H9 (cell line): ENCODE data around the gene SLC35F6. TPM values are rescaled to one million over a fixed set of nuclear protein-coding genes. Genes with fewer than 3 reads are reported as not detected.
"Not testable (repeated sequence)": the region's sequence is repeated elsewhere in the genome, so short reads cannot be mapped to it uniquely, and the experiment has no call there.

Source experiments
- DNase-seq: peaks from one replicate; pipeline ENCODE4 v3.0.0-alpha.2; 2017
- H2AFZ ChIP-seq: one replicate; pipeline ENCODE4 v1.6.1; 2013; ENCODE audit warnings: mild to moderate bottlenecking, low read length, control low read depth, moderate library complexity
- H2AK5ac ChIP-seq: 2 replicates; pipeline ENCODE4 v1.6.1; 2013; ENCODE audit warnings: low read length, control low read depth, mixed read lengths; ENCODE audit not compliant: insufficient read length
- H2BK120ac ChIP-seq: one replicate; pipeline ENCODE4 v1.6.1; 2013; ENCODE audit warnings: low read depth, mild to moderate bottlenecking, low read length, control low read depth, inconsistent platforms; ENCODE audit not compliant: poor library complexity, severe bottlenecking
- H2BK12ac ChIP-seq: 2 replicates; pipeline ENCODE4 v1.6.1; 2013; ENCODE audit warnings: low read length, control low read depth, mixed read lengths, low read depth; ENCODE audit not compliant: insufficient read length
- H2BK15ac ChIP-seq: 2 replicates; pipeline ENCODE4 v1.6.1; 2013; ENCODE audit warnings: low read depth, low read length, control low read depth
- H2BK20ac ChIP-seq: one replicate; pipeline ENCODE4 v1.6.1; 2013; ENCODE audit warnings: low read depth, mild to moderate bottlenecking, low read length, control low read depth, inconsistent platforms; ENCODE audit not compliant: poor library complexity, severe bottlenecking
- H2BK5ac ChIP-seq: 2 replicates; pipeline ENCODE4 v1.6.1; 2013; ENCODE audit warnings: low read length, control low read depth, mixed read lengths; ENCODE audit not compliant: insufficient read length
- H3K14ac ChIP-seq: 2 replicates; pipeline ENCODE4 v1.6.1; 2013; ENCODE audit warnings: low read length, control low read depth; ENCODE audit not compliant: insufficient read depth
- H3K18ac ChIP-seq: 2 replicates; pipeline ENCODE4 v1.6.1; 2013; ENCODE audit warnings: low read depth, mild to moderate bottlenecking, mixed read lengths, low read length, control low read depth; ENCODE audit not compliant: insufficient read length
- H3K23ac ChIP-seq: 2 replicates; pipeline ENCODE4 v1.6.1; 2013; ENCODE audit warnings: low read length, control low read depth, mixed read lengths, low read depth; ENCODE audit not compliant: insufficient read length
- H3K23me2 ChIP-seq: 2 replicates; pipeline ENCODE4 v1.6.1; 2013; ENCODE audit warnings: low read depth, mild to moderate bottlenecking, mixed read lengths, low read length, control low read depth; ENCODE audit not compliant: insufficient read length, poor library complexity, severe bottlenecking
- H3K27ac ChIP-seq: 2 replicates; pipeline ENCODE4 v1.5.1; 2013; ENCODE audit warnings: low read length, control low read depth, mixed read lengths, low read depth; ENCODE audit not compliant: insufficient read length
- H3K27me3 ChIP-seq: 2 replicates; pipeline ENCODE4 v1.6.1; 2013; ENCODE audit warnings: low read length, control low read depth, inconsistent platforms; ENCODE audit not compliant: insufficient read depth
- H3K4ac ChIP-seq: 2 replicates; pipeline ENCODE4 v1.6.1; 2013; ENCODE audit warnings: low read depth, mild to moderate bottlenecking, control low read depth, inconsistent platforms, low read length, moderate library complexity
- H3K4me1 ChIP-seq: 2 replicates; pipeline ENCODE4 v1.6.1; 2013; ENCODE audit warnings: low read length, control low read depth, inconsistent platforms; ENCODE audit not compliant: insufficient read depth
- H3K4me2 ChIP-seq: 2 replicates; pipeline ENCODE4 v1.6.1; 2013; ENCODE audit warnings: low read length, control low read depth, mixed read lengths; ENCODE audit not compliant: insufficient read length, insufficient read depth
- H3K56ac ChIP-seq: 2 replicates; pipeline ENCODE4 v1.6.1; 2013; ENCODE audit warnings: low read depth, mild to moderate bottlenecking, mixed read lengths, low read length, control low read depth; ENCODE audit not compliant: insufficient read length
- H3K79me1 ChIP-seq: 2 replicates; pipeline ENCODE4 v1.6.1; 2013; ENCODE audit warnings: low read depth, mild to moderate bottlenecking, moderate library complexity, low read length, control low read depth, inconsistent platforms; ENCODE audit not compliant: insufficient read depth, poor library complexity, severe bottlenecking
- H3K79me2 ChIP-seq: 2 replicates; pipeline ENCODE4 v1.6.1; 2013; ENCODE audit warnings: low read length, control low read depth, inconsistent platforms; ENCODE audit not compliant: insufficient read depth
- H3K9ac ChIP-seq: 2 replicates; pipeline ENCODE4 v1.6.1; 2013; ENCODE audit warnings: low read length, control low read depth, mixed read lengths; ENCODE audit not compliant: insufficient read length; ENCODE audit errors: extremely low read depth
- H3K9me3 ChIP-seq: one replicate; pipeline ENCODE4 v1.6.1; 2013; ENCODE audit warnings: low read depth, low read length, inconsistent platforms; ENCODE audit not compliant: control insufficient read depth
- H3T11ph ChIP-seq: one replicate; pipeline ENCODE4 v1.6.1; 2013; ENCODE audit warnings: mild to moderate bottlenecking, low read length, control low read depth, inconsistent platforms
- H4K20me1 ChIP-seq: one replicate; pipeline ENCODE4 v1.6.1; 2013; ENCODE audit not compliant: control insufficient read depth, insufficient read length, insufficient read depth
- H4K5ac ChIP-seq: 2 replicates; pipeline ENCODE4 v1.6.1; 2013; ENCODE audit warnings: low read depth, mild to moderate bottlenecking, mixed read lengths, low read length, control low read depth; ENCODE audit not compliant: insufficient read length
- H4K8ac ChIP-seq: replicated peaks from 2 replicates; pipeline ENCODE4 v1.6.1; 2013; ENCODE audit warnings: low read length, control low read depth, mixed read lengths, low read depth; ENCODE audit not compliant: insufficient read length
- H4K91ac ChIP-seq: 2 replicates; pipeline ENCODE4 v1.6.1; 2013; ENCODE audit warnings: low read depth, mild to moderate bottlenecking, moderate library complexity, mixed read lengths, low read length, control low read depth; ENCODE audit not compliant: insufficient read length
- H3K27ac Mint-ChIP-seq, 3 experiments: 2 replicates in 2 of 3; 3 replicates in 1 of 3; pipeline ENCODE4 v1.8.0; 2020 to 2021; ENCODE audit warnings: mixed read lengths in 3 of 3, mild to moderate bottlenecking in 1 of 3, moderate library complexity in 1 of 3
- H3K27me3 Mint-ChIP-seq: 2 replicates; pipeline ENCODE4 v1.8.0; 2021; ENCODE audit warnings: low read depth, mild to moderate bottlenecking, moderate library complexity, mixed read lengths
- H3K36me3 Mint-ChIP-seq, 3 experiments: 2 replicates in 2 of 3; 3 replicates in 1 of 3; pipeline ENCODE4 v1.8.0; 2020 to 2021; ENCODE audit warnings: low read depth in 3 of 3, mixed read lengths in 3 of 3; ENCODE audit not compliant: insufficient read depth in 1 of 3
- H3K4me1 Mint-ChIP-seq, 2 experiments: 2 replicates each; pipeline ENCODE4 v1.8.0; 2020; ENCODE audit warnings: mixed read lengths in 2 of 2
- H3K4me3 Mint-ChIP-seq, 2 experiments: 2 replicates in 1 of 2; 3 replicates in 1 of 2; pipeline ENCODE4 v1.8.0; 2020 to 2021; ENCODE audit warnings: mild to moderate bottlenecking in 2 of 2, mixed read lengths in 2 of 2, moderate library complexity in 1 of 2
- H3K9me3 Mint-ChIP-seq, 2 experiments: 2 replicates in 1 of 2; 3 replicates in 1 of 2; pipeline ENCODE4 v1.8.0; 2020; ENCODE audit warnings: mild to moderate bottlenecking in 2 of 2, mixed read lengths in 2 of 2, moderate library complexity in 1 of 2
- WGBS: extraction: QIAGEN DNeasy Blood & Tissue Kit; methylation state at CpG from one replicate; pipeline ENCODE4 v1.1.7; 2013; ENCODE audit warnings: missing lambda C conversion rate, low lambda C conversion rate, mixed read lengths; ENCODE audit not compliant: insufficient read length; ENCODE audit errors: extremely low coverage; 5-methylcytosine and 5-hydroxymethylcytosine counted together
- total RNA-seq: library from RNA; stranded (reverse); gene quantifications from 2 replicates; pipeline ENCODE4 v1.2.1, GENCODE V29; 2021
- TF ChIP-seq, protein P1 (sequence below): fragments of 200-600 bp; sonication (generic); conservative IDR thresholded peaks from 3 replicates; pipeline ENCODE4 v1.8.0; 2021; ENCODE audit warnings: antibody characterized with exemption, mild to moderate bottlenecking

Gene SLC35F6
- total RNA-seq, 1 experiment from 2014 or later: 15.7 TPM

DNA sequence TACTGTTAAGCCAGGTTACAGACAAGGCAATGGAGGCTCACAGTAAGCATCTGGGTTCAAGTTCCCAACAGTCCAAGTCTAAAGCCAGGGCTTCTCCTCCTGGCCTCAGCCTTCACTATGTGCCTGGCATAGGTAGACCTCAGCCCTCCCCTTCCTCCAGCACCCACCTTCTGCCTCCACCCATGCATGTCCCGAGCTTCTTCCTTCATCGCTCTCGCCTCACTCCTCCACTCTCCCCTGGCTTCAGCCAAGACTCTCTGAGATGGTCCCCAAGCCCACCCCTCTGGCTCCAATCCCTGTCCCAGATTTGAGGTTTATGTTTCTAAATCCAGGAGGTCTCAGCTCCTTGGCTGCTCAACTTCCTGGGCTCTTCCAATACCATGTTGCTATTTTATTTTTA is 48.6 kb downstream of the SLC35F6 start:
- H2BK12ac ChIP-seq: no peak overlapping the region
- H3K27me3 ChIP-seq: no peaks in the 10 kb centered on the region
- no peak overlapping the region for H2BK5ac ChIP-seq
- Mint-ChIP-seq H3K36me3 (no peaks in the 10 kb centered on the region), H3K4me3 (no peak overlapping the region), H3K27ac (no peak overlapping the region), H3K4me1 (peaks cover 15 to 16% of the 10 kb centered on the region in 2 experiments), H3K9me3 (peaks cover 4 to 5% of the 10 kb centered on the region in 2 experiments; a peak in 2 of 5 replicates), H3K27me3 (peaks cover 12% of the 10 kb centered on the region)
- no peak overlapping the region for H2BK20ac ChIP-seq
- H3K4me1 ChIP-seq: no peaks in the 10 kb centered on the region
- no peak overlapping the region for H4K91ac ChIP-seq
- DNase-seq: no peak
- no peak overlapping the region for H4K5ac ChIP-seq
- H2AFZ ChIP-seq: no peak overlapping the region
- no peak overlapping the region for H3K18ac ChIP-seq
- H3K14ac ChIP-seq: no peak overlapping the region
- no peak overlapping the region for H3K4me2 ChIP-seq
- no peak overlapping the region for H2BK120ac ChIP-seq
- H3T11ph ChIP-seq: no peak overlapping the region
- no CpG with 5 or more reads among the region's 3 CpGs for WGBS
- no peaks in the 10 kb centered on the region for H3K23me2 ChIP-seq
- no peak overlapping the region for H3K23ac ChIP-seq
- H3K4ac ChIP-seq: no peak overlapping the region
- H3K9ac ChIP-seq: no peak overlapping the region
- no peaks in the 10 kb centered on the region for H3K79me2 ChIP-seq
- no peaks in the 10 kb centered on the region for H3K79me1 ChIP-seq
- H4K8ac ChIP-seq: no peak overlapping the region
- TF ChIP-seq, protein P1, sequence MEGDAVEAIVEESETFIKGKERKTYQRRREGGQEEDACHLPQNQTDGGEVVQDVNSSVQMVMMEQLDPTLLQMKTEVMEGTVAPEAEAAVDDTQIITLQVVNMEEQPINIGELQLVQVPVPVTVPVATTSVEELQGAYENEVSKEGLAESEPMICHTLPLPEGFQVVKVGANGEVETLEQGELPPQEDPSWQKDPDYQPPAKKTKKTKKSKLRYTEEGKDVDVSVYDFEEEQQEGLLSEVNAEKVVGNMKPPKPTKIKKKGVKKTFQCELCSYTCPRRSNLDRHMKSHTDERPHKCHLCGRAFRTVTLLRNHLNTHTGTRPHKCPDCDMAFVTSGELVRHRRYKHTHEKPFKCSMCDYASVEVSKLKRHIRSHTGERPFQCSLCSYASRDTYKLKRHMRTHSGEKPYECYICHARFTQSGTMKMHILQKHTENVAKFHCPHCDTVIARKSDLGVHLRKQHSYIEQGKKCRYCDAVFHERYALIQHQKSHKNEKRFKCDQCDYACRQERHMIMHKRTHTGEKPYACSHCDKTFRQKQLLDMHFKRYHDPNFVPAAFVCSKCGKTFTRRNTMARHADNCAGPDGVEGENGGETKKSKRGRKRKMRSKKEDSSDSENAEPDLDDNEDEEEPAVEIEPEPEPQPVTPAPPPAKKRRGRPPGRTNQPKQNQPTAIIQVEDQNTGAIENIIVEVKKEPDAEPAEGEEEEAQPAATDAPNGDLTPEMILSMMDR: no peak
- no peak overlapping the region for H3K56ac ChIP-seq
- no peaks in the 10 kb centered on the region for H4K20me1 ChIP-seq
- no peak overlapping the region for H3K27ac ChIP-seq
- H2AK5ac ChIP-seq: no peak overlapping the region
- H3K9me3 ChIP-seq: no peaks in the 10 kb centered on the region
- H2BK15ac ChIP-seq: no peak overlapping the region

DNA sequence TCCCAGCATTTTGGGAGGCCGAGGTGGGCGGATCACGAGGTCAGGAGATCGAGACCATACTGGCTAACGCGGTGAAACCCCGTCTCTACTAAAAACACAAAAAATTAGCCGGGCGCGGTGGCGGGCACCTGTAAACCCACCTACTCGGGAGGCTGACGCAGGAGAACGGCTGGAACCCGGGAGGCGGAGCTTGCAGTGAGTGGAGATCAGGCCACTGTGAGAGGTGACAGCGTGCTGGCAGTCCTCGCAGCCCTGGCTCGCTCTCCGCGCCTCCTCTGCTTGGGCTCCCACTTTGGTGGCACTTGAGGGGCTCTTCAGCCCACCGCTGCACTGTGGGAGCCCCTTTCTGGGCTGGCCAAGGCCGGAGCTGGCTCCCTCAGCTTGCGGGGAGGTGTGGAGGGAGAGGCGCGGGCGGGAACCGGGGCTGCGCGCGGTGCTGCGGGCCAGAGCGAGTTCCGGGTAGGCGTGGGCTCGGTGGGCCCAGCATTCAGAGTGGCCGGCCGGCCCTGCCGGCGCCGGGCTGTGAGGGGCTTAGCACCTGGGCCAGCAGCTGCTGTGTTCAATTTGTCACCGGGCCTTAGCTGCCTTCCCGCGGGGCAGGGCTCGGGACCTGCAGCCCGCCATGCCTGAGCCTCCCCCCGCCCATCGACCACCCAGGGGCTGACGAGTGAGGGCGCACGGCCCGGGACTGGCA is 50.1 kb downstream of the SLC35F6 start:
- not testable (repeated sequence) for H3K36me3 Mint-ChIP-seq, H2AK5ac ChIP-seq, H3T11ph ChIP-seq, H2BK5ac ChIP-seq, H3K9me3 ChIP-seq, H4K91ac ChIP-seq, H3K4me2 ChIP-seq, H3K27ac Mint-ChIP-seq, H3K23ac ChIP-seq, H3K4me3 Mint-ChIP-seq, H3K27me3 ChIP-seq, H3K4me1 ChIP-seq, H4K20me1 ChIP-seq, H2BK15ac ChIP-seq, H3K79me2 ChIP-seq, H3K4ac ChIP-seq, H3K27ac ChIP-seq, H3K23me2 ChIP-seq, H4K5ac ChIP-seq, DNase-seq, H3K9ac ChIP-seq, H3K18ac ChIP-seq, H3K9me3 Mint-ChIP-seq, H2BK12ac ChIP-seq, H2BK20ac ChIP-seq, H3K14ac ChIP-seq, H2AFZ ChIP-seq, H3K79me1 ChIP-seq, H3K56ac ChIP-seq, H2BK120ac ChIP-seq, H4K8ac ChIP-seq
- H3K4me1 Mint-ChIP-seq: peaks cover 15 to 16% of the 10 kb centered on the region in 2 experiments
- peaks cover 15% of the 10 kb centered on the region for H3K27me3 Mint-ChIP-seq
- WGBS: no CpG with 5 or more reads among the region's 52 CpGs
